Ovary (tissue), 3 donors: ENCODE measurements around the gene DZIP1.

Experiments used
- POLR2A ChIP-seq: fragments of 450-650 bp; IDR thresholded peaks from one replicate; pipeline ENCODE4 v1.6.1; 2017; ENCODE audit warnings: antibody characterized with exemption, mild to moderate bottlenecking, moderate library complexity
- TF ChIP-seq, protein P1 (sequence below), 3 donors: fragments of 450-650 bp in 2 of 3; fragments of 200-600 bp in 1 of 3; IDR thresholded peaks; one replicate each; pipeline versions ENCODE4 v1.5.1 to v1.8.0; 2016 to 2022; ENCODE audit warnings: antibody characterized with exemption in 3 of 3, mild to moderate bottlenecking in 1 of 3
- donor health status: DM: no; HTN: no; CAD: no.

DNA sequence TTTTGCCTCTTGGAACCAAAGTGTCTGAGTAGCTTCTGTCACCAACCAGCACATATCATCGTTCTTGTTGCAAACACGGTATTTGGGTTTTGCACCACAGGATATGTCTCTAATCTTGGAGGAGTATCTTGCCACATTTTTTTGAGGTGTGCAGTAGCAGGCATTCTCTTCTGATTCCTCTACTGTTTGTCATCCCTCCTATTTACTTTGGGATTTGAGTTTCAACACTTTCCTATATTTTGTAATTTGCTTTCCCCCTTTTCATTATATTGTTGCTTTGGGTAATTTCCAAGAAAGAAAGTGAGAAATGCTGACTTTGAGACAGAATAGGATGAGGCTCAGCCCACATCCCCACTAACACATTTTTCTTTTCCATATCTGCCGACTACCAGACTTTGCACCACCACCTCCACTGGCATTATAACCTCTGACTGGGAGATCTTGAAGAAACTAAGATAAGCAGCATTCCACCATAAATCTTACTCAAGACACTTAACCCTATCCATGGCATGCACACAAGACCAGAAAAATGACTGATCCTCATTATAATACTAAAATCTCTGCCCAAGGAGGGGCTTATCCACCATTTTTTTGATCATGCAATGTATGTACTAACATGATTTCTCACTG is 12.0 kb upstream of the DZIP1 start:
- TF ChIP-seq, protein P1, sequence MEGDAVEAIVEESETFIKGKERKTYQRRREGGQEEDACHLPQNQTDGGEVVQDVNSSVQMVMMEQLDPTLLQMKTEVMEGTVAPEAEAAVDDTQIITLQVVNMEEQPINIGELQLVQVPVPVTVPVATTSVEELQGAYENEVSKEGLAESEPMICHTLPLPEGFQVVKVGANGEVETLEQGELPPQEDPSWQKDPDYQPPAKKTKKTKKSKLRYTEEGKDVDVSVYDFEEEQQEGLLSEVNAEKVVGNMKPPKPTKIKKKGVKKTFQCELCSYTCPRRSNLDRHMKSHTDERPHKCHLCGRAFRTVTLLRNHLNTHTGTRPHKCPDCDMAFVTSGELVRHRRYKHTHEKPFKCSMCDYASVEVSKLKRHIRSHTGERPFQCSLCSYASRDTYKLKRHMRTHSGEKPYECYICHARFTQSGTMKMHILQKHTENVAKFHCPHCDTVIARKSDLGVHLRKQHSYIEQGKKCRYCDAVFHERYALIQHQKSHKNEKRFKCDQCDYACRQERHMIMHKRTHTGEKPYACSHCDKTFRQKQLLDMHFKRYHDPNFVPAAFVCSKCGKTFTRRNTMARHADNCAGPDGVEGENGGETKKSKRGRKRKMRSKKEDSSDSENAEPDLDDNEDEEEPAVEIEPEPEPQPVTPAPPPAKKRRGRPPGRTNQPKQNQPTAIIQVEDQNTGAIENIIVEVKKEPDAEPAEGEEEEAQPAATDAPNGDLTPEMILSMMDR (IDR thresholded peaks at IDR 0.05): no peak
- TF ChIP-seq POLR2A: no peak
